Smooth muscle cell (in vitro differentiated cells): ENCODE results near the gene PRG3. TPM values are rescaled to one million over a fixed set of nuclear protein-coding genes. Genes with fewer than 3 reads are reported as not detected.

ENCODE experiments used
- DNase-seq: peaks from one replicate; lab custom pipeline; 2025; ENCODE audit not compliant: unreplicated experiment; lab: John Stamatoyannopoulos, UW
- H2AFZ ChIP-seq: fragments of 200-600 bp; sonication (generic); 2 replicates; pipeline ENCODE4 v1.6.0; 2016; ENCODE audit warnings: antibody characterized with exemption, low read depth, mild to moderate bottlenecking
- H3F3A ChIP-seq: fragments of 200-600 bp; sonication (generic); 2 replicates; pipeline ENCODE4 v1.6.0; 2017; ENCODE audit warnings: antibody characterized with exemption, low read depth
- H3K27ac ChIP-seq: fragments of 200-600 bp; sonication (generic); 2 replicates; pipeline ENCODE4 v1.5.1; 2016; ENCODE audit warnings: low read depth, mild to moderate bottlenecking
- H3K27me3 ChIP-seq: fragments of 200-600 bp; sonication (generic); 2 replicates; pipeline ENCODE4 v1.6.1; 2016; ENCODE audit warnings: low read depth, mild to moderate bottlenecking
- H3K36me3 ChIP-seq: fragments of 200-600 bp; sonication (generic); 2 replicates; pipeline ENCODE4 v1.5.1; 2016; ENCODE audit warnings: low read depth
- H3K4me1 ChIP-seq: fragments of 200-600 bp; sonication (generic); 2 replicates; pipeline ENCODE4 v1.5.1; 2016; ENCODE audit warnings: low read depth
- H3K4me2 ChIP-seq: fragments of 200-600 bp; sonication (generic); 2 replicates; pipeline ENCODE4 v1.6.0; 2016; ENCODE audit warnings: mild to moderate bottlenecking
- H3K4me3 ChIP-seq: fragments of 200-600 bp; sonication (generic); 2 replicates; pipeline ENCODE4 v1.5.1; 2016; ENCODE audit warnings: mild to moderate bottlenecking
- H3K79me2 ChIP-seq: fragments of 200-600 bp; sonication (generic); 2 replicates; pipeline ENCODE4 v1.6.0; 2016; ENCODE audit warnings: low read depth, mild to moderate bottlenecking
- H3K9ac ChIP-seq: fragments of 200-600 bp; sonication (generic); 2 replicates; pipeline ENCODE4 v1.6.0; 2016; ENCODE audit warnings: low read depth
- H3K9me3 ChIP-seq: fragments of 200-600 bp; sonication (generic); replicated peaks from 2 replicates; pipeline ENCODE4 v1.5.1; 2016; ENCODE audit warnings: low read depth
- H4K20me1 ChIP-seq: fragments of 200-600 bp; sonication (generic); 2 replicates; pipeline ENCODE4 v1.6.0; 2016; ENCODE audit warnings: low read depth
- whole genome bisulfite sequencing: methylation state at CpG from one replicate; pipeline ENCODE4 v1.1.7; 2016; ENCODE audit warnings: low lambda C conversion rate; 5-methylcytosine and 5-hydroxymethylcytosine counted together
- polyA plus RNA-seq: library from polyadenylated mRNA; unstranded; fragments of >200 nt; fragmentation: Nextera tagmentation; extraction: Ambion mirVana; gene quantifications from 2 replicates; pipeline ENCODE4 v1.2.1, GENCODE V29; 2016
- total RNA-seq: library from RNA; depleted of rRNA; stranded (reverse); fragments of >200 nt; gene quantifications from 2 replicates; pipeline ENCODE4 v1.2.3, GENCODE V29; 2014
- TF ChIP-seq, protein P1 (sequence below): fragments of 200-600 bp; sonication (generic); IDR thresholded peaks from 2 replicates; pipeline ENCODE4 v1.5.1; 2017; ENCODE audit warnings: borderline replicate concordance, mild to moderate bottlenecking, antibody characterized with exemption; ENCODE audit not compliant: insufficient read depth, poor library complexity, severe bottlenecking

The PRG3 gene
- total and polyA plus RNA-seq, 2 experiments from 2014 or later: not detected

DNA sequence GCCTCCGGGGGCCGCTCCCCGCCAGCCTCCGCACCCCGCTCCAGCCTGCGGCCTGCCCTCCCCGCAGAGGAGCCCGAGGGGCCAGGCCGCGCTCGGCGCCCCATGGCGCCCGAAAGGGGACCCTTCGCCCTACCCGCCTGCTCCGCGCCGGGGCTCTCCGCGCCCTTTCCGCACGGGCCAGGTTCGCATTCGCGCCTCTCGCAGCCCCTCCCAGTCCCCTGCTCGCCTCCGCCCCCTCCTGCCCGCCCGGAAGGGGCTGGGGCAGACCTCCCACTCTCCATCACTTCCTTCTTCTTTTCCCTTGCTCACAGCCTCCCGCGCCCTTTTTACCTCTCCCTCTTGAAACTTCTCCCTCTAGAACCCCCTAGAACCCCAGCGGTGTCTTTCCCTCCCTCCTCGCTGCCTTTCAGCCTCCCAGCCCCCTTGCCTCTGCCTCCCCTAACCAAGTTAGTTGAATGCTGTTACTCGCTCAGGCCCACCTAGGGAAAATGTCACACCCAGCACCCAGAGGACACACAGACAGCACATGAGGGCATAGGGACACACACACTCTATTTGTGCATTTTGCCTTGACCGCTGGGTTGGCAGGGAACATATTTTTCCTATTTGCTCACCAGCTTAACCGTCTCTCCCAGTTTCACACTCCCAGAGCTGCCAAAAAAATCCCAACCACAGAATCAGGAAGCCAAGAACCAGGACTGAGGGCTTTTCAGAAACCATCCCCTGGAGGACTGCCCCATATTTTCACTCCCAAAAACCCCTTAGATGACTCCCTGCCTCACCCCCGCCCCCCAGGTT lies 46.2 kb upstream of the PRG3 start, which contains the start of gene SLC43A3:
TSS of gene SLC43A3 (minus strand) at position 193 of the 798 bp plus-strand sequence. CDS start 949 bp downstream, outside the sequence.
- H3K4me2 ChIP-seq: peak within 1 kb of the TSS; percentile 88
- H3K79me2 ChIP-seq: no peaks in the 10 kb centered on the region
- DNase-seq: peak; percentile 7
- peak within 1 kb of the TSS; percentile 47 for H3K4me3 ChIP-seq
- no peaks in the 10 kb centered on the region for H4K20me1 ChIP-seq
- no peaks in the 10 kb centered on the region for H3K36me3 ChIP-seq
- peak within 1 kb of the TSS; percentile 18 for H3K9ac ChIP-seq
- H3K27ac ChIP-seq: peak within 1 kb of the TSS; percentile 59
- peak within 1 kb of the TSS; percentile 61 for H2AFZ ChIP-seq
- WGBS: 8% methylated on average over 32 of the region's 39 CpGs
- peaks cover 13% of the 10 kb centered on the region for H3K4me1 ChIP-seq
- TF ChIP-seq, protein P1, sequence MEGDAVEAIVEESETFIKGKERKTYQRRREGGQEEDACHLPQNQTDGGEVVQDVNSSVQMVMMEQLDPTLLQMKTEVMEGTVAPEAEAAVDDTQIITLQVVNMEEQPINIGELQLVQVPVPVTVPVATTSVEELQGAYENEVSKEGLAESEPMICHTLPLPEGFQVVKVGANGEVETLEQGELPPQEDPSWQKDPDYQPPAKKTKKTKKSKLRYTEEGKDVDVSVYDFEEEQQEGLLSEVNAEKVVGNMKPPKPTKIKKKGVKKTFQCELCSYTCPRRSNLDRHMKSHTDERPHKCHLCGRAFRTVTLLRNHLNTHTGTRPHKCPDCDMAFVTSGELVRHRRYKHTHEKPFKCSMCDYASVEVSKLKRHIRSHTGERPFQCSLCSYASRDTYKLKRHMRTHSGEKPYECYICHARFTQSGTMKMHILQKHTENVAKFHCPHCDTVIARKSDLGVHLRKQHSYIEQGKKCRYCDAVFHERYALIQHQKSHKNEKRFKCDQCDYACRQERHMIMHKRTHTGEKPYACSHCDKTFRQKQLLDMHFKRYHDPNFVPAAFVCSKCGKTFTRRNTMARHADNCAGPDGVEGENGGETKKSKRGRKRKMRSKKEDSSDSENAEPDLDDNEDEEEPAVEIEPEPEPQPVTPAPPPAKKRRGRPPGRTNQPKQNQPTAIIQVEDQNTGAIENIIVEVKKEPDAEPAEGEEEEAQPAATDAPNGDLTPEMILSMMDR: no peak
- peaks cover 3% of the 10 kb centered on the region for H3K27me3 ChIP-seq
- H3F3A ChIP-seq: no peaks in the 10 kb centered on the region
- H3K9me3 ChIP-seq: no peaks in the 10 kb centered on the region

DNA sequence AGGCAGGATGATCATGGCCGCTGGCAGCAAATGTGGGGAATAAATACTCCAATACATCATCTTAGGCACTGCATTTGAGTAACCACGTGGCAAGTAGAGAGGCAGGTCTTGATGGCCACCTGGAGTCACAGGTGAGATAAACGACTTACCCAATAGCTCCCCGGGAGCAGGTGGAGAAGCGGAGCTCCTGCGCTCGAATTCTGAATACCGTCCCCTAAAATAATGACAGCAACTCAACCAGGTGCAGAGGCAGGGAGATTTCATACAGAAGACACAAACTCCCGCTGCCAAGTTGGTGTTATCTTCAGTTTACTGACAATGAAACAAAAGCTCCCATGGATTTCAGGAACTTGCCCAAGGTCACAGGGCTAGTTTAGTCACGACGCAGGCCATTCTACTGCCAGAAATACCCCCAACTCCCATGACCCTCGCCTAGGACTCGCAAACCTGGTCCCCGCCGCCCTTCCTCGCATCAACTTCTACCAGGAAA lies 45.5 kb upstream of the PRG3 start:
- Histone ChIP-seq H3K4me3 (peak overlapping the region; percentile 47), H3K4me1 (peaks cover 12% of the 10 kb centered on the region), H3F3A (no peaks in the 10 kb centered on the region), H3K36me3 (no peaks in the 10 kb centered on the region), H3K27ac (peak overlapping the region; percentile 59), H3K9me3 (no peaks in the 10 kb centered on the region), H3K27me3 (peaks cover 3% of the 10 kb centered on the region), H4K20me1 (no peaks in the 10 kb centered on the region), H3K9ac (peak overlapping the region; percentile 18), H2AFZ (peak overlapping the region; percentile 61), H3K79me2 (no peaks in the 10 kb centered on the region), H3K4me2 (peak overlapping the region; percentile 88)
- no peak for DNase-seq
- 29% methylated on average over 16 of the region's 16 CpGs for WGBS
- TF ChIP-seq, protein P1: no peak

DNA sequence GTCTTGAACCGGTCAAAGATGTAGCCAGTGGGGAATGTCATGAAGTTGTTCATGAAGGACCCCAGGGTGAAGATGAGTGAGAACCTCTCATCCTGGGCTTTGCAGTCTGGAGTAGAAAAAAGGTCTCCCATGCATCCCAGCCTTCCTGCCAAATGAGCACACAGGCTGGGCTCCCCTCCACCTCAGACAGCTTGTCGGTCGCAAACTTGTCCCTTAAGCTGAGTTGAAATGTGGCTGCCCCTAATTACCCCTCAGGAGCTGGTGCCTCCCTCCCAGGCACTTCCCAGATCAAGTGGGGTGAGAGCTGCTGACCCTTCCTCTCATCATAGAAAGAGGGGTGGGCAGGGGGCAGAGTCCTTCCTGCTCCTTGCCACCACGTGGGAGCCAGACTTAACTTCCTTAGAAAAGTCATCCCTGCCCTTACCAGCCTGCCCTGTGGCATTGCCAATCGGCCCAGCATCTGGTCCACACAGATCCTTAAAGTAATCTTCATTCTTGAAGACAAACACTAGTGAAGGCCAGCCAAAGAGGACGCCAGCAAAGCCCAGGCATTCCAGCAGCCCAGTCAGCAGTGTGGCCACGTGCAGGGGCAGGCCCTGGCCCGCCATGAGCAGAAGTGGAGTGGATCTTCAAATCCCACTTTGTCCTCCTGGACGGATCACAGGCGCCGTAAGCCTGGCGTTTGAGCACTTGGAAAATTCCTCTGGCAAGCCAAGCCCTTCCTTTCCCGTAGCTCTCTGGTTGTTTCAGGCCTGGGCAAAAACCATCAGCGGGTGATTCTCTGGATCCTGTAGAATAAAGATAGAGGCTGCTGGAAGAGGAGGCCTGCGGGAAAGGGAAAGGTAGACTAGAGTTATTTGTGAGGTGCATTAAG lies 44.9 kb upstream of the PRG3 start:
- H3K27ac ChIP-seq: peak overlapping the region; percentile 26

More for the DNA sequence above, 44.9 kb upstream of the PRG3 start:
- no peaks in the 10 kb centered on the region for H3K36me3 ChIP-seq
- H3K79me2 ChIP-seq: no peaks in the 10 kb centered on the region
- peak; percentile 3 for DNase-seq
- peaks cover 12% of the 10 kb centered on the region for H3K4me1 ChIP-seq
- H3K4me3 ChIP-seq: peak overlapping the region; percentile 47
- no peaks in the 10 kb centered on the region for H3F3A ChIP-seq
- H2AFZ ChIP-seq: no peak overlapping the region
- H3K27me3 ChIP-seq: peaks cover 3% of the 10 kb centered on the region
- H3K4me2 ChIP-seq: peak overlapping the region; percentile 88
- no peaks in the 10 kb centered on the region for H3K9me3 ChIP-seq
- TF ChIP-seq, protein P1: no peak
- 55% methylated on average over 15 of the region's 15 CpGs for WGBS
- H4K20me1 ChIP-seq: no peaks in the 10 kb centered on the region
- no peak overlapping the region for H3K9ac ChIP-seq
